SIG-M5 (cell line): ENCODE data around the gene EED.
"Not testable (repeated sequence)": the region's sequence is repeated elsewhere in the genome, so short reads cannot be mapped to it uniquely, and the experiment has no call there.

Experiments
- DNase-seq: peaks from one replicate; lab custom pipeline; 2025; lab: John Stamatoyannopoulos, UW

Gene EED

DNA sequence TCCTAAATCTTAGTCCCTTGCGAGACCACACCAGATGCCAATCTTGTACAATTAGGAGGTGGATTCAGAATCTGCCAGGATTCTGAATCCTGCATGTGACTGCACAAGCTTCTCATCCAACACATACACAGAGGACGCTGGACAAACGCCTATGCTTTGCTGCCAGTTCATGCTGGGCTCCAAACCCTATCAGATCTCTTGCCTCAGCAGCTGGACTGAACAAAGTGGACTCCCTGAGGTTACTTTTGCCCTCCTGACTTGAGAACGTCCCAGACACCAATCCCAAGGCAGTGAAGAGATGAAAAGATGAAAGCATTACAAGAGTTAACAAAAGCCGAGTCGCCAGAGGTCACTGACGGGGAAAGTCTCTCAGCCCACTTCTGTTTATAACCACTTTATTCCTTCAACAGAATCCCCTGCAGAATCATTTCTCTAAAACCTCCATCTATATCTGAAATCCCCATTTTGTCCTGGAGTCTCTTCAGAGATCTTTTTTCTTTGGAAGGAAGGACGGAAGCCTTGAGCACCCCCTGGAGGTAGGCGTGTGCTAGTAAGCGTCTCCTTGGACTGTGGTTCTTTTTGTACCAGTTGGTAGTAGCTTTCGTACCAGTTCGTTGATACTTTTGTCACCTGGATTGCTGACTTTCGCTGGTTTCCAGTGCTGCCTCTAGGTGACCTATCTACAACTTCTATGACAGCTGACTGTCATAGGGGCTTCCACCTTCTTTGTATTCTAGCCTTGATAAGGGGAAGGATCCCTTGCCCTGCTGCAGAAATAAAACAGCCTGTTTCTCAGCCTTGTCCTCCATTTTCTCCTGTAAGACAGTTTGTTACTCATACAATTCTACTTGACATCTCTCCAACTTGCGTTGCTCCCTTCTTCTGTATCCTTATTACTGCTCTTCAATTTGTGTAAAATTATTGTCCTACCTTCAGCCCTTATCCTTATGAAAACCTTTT is 26.1 kb upstream of the EED start:
- no peak for DNase-seq

DNA sequence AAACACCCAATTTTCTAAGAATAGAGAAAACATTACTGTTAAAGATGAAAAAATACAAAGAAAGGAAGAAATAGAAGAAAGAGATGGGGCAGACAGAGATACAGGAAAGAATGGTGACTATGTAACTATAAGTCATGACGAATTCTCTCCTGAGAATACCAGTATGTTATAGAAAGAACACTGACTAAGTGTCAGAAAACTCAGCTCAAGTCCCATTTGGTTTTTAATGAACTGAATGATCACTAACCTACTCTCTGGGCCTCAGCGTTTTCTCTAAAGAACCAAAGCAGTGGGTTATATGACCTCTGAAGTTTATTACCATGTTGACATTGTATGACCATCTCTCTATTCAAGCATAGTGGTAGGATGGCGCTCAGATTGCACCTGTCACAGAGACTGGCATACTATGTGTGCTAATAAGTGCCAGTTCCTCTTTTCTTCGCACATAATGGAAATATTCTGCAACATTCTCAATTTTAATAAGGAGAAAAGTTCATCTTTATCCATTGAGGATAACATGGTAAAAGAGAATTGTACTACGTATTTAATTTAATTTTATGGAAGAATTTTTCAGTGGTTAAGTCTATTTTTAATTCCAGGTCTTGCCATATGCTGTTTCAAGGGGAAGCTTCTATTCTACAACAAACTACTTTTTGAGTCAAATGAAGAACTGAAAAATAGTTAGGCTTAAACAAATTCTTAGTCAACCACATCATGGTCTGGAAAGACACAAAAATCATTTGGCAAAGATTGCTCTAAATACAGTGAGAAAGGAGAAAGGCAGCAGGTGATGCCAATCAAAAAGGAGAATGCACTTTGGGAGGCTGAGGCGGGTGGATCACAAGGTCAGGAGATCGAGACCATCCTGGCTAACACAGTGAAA is 25.0 kb upstream of the EED start:
- DNase-seq: no peak

DNA sequence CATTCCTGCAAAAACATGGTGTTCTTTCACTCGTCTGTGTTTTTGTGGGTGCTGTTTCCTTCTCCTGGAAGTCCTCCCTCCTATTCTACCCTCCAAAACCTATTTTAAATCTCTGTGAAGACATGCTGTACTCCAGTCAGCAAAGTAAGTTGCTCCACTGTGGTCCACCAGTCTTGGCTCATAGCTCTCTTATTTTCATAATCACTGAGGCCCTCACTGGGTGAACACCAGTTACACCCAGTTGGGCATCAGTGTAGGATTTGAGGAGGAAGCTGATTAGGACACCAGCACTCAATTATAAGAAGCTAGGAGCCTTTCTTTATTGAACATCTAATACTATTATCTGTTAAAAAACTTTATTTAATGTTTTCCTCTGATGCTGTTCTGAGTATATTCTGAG is 23.9 kb upstream of the EED start:
- no peak for DNase-seq

DNA sequence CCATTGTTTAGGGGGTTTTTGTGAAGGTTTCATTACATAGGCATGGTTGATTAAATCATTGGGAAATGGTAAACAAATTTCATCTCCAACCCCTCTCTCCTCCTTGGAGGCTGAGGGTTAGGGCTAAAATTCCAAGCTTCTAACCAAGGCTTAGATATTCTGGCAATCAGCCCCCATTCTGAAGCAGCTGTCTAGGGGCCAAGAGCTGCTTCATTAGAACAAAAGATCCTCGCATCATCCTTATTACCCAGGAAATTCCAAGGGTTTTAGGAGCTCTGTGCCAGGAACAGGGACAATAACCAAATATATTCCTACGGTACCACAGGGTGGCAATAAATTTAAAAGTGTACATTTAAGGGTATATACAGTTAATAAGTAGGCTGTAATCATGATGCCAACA is 22.5 kb upstream of the EED start:
- no peak for DNase-seq

DNA sequence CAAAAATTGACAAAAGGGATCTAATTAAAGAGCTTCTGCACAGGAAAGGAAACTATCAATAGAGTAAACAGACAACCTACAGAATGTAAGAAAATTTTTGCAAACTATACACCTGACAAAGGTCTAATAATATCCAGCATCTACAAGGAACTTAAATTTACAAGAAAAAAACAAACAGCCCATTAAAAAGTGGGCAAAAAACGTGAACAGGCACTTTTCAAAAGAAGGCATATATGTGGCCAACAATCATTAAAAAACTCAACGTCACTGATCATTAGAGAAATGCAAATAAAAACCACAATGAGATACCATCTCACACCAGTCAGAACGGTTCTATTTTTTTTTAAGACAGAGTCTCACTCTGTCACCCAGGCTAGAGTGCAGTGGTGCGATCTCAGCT is 20.0 kb upstream of the EED start:
- not testable (repeated sequence) for DNase-seq

DNA sequence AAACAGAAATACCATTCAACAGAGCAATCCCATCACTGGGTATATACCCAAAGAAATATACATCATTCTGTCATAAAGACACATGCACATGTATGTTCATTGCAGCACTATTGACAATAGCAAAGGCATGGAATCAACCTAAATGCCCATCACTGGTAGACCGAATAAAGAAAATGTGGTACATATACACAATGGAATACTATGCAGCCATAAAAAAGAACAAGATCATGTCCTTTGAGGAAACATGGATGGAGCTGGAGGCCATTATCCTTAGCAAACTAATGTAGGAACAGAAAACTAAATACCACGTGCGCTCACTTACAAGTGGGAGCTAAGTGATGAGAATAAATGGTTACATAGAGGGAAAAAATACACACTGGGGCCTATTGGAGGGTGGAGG is 19.2 kb upstream of the EED start:
- DNase-seq: not testable (repeated sequence)

DNA sequence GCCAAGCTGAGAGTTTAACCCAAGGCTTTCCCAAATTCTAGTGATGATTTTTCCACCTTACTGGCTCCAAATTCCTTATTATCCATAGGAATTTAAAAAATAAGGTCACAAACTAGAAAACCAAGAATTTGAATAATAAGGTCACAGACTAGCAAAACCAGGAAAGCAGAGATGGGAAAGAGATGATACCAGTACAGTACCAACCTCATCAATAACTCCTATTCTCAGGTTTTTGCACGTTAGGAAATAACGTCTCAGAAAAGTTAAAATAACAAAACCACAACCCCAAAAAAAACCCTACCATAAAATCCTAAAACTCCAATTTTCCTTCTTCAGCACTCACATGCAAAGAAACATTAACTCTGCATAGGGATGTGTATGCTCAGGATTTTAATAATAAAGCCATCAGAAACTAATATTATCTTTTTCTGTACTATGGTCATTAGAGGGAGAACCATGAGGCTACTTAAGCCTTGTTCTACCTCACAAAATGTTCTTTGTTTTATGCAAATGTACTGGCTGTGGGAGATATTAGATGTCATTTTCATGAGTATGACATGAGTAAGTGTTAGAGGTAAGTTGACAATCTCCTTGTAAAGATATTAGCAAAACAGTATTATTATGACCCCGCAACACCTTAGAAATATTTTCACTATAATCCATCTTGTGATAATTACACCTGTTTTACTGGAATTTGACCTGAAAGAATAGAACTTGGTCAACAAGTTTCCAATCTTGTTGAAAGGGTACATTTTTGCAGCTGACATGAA is 16.1 kb upstream of the EED start:
- no peak for DNase-seq

DNA sequence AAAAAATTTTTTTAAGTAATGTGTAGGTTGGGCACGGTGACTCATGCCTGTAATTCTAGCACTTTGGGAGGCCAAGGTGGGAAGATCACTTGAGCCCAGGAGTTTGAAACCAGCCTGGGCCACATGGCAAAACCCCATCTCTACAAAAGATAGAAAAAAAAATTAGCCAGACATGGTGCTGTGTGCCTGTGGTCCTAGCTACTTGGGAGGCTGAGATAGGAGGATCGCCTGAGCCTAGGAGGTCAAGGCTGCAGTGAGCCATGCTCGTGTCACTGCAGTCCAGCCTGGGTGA is 15.6 kb upstream of the EED start:
- not testable (repeated sequence) for DNase-seq

DNA sequence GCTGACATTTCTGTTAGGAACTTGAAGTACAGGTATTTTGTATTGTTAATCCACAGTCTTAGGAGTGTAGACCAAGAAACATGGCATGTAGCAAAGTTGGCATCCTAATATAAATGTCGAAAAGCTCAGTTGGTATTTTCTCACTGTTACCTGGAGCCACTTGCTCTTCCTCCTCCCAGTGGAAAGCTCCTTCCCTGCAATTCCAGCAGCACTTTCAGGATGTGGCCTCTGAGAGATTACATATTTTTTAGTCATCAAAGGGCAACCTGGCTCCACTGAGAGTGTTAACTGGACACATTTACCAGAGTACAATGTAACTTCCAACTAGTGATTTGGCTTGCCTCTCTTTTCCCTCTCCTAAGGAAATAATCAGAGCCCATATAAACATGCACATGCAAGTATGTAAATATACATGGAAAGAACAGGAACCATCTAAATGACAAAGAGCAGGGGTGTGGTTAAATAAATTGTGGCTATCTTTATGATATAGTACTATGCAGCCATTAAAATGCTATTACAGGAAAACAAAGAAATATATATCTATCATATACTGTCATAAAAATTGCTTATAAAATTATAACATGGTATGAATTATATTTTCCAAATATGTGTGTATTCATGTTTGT is 14.3 kb upstream of the EED start:
- DNase-seq: no peak

DNA sequence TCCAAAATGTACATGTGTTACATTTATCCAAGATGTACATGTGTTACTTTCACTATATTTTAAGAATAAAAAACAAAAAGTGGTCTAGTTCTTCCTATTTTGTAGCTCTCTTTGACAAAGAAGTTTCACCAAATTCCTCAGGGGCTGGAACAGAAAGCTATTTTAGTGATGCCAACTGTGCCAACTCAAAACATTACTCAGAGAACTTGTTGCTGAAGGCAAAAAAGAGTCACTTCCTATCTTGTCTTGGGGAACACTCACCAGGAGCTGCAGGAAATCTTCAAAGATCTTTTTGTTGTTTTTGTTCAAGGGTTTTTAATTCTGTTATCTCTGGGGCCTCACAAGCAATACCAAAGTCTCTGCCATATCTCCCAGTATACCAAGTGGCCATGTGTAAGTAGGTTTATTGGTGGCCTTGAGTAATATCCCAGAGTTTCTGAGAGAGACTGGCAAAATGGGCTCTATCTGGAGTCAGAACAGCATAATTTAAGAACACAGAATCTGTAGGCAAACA is 13.6 kb upstream of the EED start:
- DNase-seq: no peak

DNA sequence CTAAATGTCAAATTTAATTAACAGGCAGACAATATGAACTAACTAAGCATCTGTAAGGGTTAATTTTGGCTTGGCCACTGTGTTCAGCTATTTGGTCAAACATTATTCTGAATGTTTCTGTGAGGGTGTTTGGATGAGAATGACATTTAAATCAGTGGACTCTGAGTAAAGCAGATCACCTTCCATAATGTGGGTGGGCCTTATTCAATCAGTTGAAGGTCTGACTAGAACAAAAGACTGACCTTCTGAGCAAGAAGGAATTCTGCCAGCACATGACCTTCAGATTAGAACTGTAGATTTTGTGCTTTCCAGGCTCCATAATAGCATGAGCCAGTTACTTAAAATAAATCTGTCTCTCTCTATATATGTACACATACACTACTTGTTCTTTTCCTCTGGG is 12.0 kb upstream of the EED start:
- no peak for DNase-seq

DNA sequence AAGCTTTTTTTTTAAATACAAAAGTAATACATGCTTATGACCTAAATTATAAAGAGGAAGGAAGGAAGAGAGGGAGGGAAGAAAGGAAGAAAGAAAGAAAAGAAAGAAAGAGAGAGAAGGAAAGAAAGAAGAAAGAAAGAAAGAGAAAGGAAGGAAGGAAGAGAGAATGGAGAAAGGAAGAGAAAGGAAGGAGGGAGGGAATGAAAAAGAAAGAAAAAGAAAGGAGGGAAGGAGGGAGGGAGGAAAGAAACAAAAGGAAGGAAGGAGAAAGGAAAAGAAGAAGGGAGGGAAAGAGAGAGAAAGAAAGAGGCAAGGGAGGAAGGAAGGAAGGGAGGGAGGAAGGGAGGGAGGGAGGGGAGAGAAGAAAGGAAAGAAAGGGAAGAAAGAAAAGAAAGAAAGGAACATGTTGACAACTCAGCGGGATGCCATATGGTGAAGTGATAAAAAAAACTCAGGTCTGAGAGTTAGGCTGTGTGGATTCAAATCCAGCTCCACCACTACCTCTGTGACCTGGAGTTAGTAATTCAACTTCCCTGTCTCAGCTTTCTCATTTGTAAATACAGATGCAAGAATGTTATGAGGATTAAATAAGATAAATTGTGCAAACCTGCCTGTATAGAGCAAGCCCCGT is 9.6 kb upstream of the EED start:
- DNase-seq: no peak

DNA sequence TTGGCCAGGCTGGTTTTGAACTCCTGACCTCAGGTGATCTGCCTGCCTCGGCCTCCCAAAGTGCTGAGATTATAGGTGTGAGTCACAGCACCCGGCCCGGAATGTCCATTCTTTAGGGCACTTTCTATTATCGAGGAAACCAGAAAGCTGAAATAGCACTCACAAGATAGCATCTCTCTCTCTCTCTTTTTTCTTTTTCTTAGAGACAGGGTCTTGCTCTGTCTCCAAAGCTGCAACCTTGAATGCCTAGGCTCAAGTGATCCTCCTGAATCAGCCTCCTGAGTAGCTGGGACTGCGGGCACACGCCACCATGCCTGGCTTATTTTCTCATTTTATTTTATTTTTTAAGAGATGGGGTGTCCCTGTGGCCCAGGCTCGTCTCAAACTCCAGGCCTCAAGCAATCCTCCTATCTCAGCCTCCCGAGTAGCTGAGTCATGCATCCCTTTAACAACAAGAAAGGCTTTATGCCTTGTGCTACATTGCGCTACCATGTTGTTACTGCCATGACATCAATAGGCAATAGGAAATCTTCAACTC is 7.2 kb upstream of the EED start:
- DNase-seq: no peak

DNA sequence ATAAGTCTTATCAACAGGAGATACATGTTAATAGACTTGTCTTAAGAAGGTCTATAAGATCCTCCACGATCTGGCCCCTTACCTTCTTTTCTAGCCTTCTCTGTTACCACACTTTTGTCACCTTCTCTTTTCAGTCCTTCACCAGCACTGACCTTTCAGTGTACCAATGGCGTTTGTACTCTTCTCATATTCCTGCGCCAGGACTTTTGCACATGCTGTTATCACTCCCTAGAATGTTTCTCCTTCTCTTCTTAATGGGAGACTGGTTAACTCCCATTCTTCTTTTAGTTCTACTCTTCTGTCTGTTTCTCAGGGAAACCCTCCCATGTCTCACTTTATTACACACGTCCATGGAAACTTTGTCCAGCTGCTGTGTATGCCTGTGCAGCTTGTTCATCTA is 4.4 kb upstream of the EED start:
- no peak for DNase-seq

DNA sequence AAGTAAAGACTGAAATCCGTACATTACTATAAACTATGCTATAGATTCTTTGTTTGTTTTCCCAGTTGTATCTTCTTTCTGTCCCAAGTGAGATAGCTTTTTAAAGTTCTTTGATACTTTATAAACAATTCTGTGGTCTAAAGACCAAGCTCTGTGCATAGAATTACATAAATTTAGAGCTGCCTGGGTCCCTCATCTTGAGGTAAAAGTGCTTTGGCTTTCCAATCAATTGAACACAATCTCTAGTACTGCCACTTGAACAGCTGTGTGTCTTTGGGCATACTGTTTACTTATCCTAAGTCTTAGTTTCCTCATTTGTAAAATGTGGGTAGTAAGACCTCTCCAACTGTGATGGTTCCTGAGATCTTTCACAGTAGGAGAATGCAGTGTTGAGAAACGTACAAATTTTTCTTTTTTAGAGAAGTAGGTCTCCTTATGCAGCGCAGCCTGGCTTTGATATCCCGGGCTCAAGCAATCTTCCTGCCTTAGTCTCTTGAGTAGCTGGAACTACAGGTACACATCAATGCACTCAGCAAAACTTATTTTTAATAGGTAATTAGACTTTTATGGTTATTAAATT is 2.5 kb upstream of the EED start:
- no peak for DNase-seq

DNA sequence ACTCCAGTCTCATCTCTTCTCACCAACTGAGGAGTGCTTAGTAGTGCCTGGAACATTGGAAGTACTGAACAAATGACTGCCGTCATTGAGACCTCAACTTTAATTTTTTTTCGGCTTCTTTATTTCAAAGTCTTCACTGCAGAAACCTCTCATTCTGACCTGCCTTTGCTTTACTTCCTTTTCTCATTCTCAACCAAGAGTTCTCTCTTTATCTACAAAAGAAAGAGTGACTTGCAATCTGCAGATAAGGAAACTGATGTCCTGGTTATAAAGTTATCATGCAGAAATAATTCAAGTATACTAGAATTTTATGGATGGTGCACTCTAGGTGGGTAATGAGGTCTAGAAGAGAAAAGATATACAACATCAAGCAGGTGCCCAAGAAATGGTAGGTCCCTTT is 1.2 kb upstream of the EED start:
- no peak for DNase-seq

DNA sequence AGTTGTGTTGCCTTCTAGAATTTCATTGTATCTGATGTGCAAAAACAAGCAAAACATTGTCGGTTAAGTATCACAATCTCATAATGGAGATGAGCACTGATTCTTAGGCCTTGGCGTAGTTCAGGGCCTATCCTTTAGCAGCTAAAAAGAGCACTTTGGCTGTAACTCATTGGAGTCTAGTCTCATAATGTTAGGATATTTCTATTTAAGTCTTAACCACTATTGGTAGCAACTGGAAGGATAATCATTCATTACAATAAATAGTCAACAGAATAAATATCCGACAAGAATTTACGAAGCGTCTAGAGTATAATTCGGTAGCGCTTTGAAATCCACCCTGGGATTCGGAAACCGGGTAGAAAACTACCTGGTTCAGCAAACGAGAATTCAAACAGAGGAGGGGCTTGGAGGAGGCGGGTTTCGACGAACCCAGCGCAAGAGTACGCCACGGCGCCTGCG is 461 bp upstream of the EED start:
- no peak for DNase-seq

DNA sequence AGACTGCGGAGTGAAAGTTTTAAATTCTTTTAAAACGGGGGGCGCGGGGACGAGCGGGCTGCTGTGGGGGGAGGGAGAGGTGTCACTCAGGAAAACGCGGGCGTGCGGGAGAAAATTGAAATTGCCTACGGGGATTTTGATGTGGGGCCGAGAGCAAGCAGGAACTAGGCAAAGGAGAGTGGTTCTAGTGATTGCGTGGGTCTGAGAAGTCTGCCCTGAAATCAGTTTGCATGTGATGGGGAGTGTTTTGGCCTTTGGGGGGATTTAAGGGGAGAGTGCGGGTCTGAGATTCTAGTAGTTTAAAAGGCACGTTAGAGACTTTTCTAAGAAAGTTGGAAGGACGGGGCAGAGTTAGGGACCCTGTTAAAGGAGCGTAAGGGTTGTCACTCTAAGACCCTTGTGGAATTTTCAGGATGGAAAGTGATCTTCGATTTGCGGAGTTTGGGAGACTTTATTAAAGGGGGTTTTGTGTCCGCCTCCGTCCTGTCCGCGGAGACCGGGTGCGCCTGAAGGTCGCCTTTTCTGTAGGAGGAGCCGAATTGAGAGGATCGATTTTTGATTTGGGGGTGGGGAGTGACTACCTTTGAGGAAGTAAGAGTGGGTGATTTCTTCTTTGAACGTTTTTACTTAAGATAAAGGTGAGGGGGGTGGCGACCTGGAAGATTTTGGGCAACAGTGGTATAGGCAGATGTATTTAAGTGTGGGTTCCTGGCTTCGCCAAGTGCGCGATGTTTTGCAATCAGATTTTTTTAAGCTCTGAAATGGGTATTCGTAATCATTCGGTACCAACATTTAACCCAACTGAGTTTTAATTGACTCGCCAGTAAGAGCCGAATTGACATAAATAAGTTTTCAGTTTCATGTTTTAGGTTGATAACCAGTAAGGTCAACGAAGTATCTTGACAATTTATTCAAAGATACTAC is 1.1 kb downstream of the EED start:
- DNase-seq: no peak

DNA sequence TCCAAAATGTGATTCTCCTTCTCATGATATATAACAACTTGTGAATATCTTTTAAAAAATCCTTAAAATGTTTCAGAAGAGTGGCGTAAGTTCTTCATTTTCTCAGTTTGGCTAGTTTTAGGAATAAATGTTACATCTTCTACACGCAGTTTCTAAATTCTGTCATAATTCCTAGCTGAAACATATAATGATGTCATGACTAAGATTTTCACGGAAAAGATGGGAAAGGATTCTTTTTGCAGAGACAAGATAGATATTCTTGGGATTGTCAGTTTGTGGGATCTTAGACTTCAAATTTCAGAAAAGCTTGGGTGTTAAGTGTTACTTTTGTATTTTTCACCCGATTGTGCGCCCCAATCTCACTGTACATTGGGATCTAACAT is 1.7 kb downstream of the EED start:
- no peak for DNase-seq

DNA sequence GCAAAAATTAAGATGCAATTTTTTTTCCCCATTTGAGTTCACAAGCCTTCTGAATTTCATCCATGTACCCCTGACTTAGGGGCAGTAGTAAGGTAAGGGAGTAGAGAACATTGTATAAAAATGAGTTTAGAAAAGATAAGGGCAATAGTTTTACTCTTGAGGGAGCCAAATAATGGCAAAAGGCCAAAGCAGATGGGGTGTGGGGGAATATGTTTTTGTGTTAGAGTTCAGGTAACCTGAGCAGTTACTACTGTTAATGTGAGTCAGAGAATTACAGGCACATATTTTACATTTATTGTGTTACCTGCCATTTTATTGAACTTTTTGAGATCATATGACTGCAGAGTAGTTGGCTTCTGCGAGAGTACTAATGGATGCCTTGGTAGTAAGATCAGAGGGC is 3.1 kb downstream of the EED start:
- no peak for DNase-seq
